WI38 (cell line): Measurements from ENCODE around the gene MYO16.

Source experiments
- H3K4me3 ChIP-seq: 2 replicates; pipeline ENCODE4 v1.5.1; 2011; ENCODE audit warnings: low read depth, mild to moderate bottlenecking, control low read depth, low read length
- CTCF ChIP-seq: IDR thresholded peaks from 2 replicates; pipeline ENCODE4 v1.5.1; 2012; ENCODE audit warnings: low read depth, mild to moderate bottlenecking, control low read depth, low read length

The MYO16 gene

GRCh38 chr13:108657519-108657918 lies 28.1 kb downstream of the MYO16 start:
- no peak for TF ChIP-seq CTCF
- no peak overlapping the region for H3K4me3 ChIP-seq

DNA sequence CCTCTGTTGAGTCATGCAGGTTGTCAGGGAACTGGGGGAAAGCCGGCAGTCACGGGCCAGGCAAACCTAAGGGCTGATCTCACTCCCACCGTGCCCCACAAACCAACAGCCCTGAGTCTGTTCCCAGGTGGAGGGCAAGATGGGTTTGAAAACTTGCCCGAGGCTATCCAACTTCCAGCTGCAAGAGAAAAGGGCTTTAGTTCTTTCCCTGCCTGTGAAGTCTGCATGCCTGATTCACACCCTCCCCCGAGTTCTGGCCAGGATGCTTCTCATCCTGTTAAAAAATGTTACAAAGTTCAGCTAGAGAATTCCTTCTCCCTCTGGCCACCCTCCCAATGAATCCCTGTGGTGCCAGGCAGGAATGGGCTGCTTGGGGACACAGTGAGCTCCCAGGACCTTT lies 33.1 kb downstream of the MYO16 start:
- no peak for TF ChIP-seq CTCF
- H3K4me3 ChIP-seq = no peak overlapping the region

- no peak overlapping the region for H3K4me3 ChIP-seq
- TF ChIP-seq CTCF = no peak
Measured at GRCh38 chr13:108663710-108664109, 34.3 kb downstream of the MYO16 start.

DNA sequence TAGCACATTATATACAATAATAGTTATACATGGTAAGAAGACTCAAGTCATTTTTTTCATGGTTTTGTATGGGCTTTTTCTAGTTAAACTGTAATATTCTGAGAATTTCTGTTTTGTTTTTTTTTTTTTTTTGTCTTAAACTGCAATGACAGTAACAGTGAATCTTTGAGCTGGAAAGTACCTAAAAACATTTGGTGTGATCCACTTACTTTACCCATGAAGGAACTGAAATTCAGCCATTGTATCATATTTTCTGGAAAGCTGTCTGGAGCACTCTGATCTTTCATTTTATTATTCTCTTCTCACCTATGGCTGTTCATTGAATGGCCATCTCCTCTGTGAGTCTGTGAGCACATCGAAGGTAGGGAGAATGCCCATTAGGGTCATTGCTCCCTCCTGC lies 37.8 kb downstream of the MYO16 start:
- TF ChIP-seq CTCF = no peak

GRCh38 chr13:108669381-108669780 lies 40.0 kb downstream of the MYO16 start:
- TF ChIP-seq CTCF = no peak
- H3K4me3 ChIP-seq = no peak overlapping the region

More for the DNA sequence above, 37.8 kb downstream of the MYO16 start:
- H3K4me3 ChIP-seq = no peak overlapping the region

- H3K4me3 ChIP-seq = no peak overlapping the region
- no peak for TF ChIP-seq CTCF
Measured at GRCh38 chr13:108674346-108674745, 44.9 kb downstream of the MYO16 start.

DNA sequence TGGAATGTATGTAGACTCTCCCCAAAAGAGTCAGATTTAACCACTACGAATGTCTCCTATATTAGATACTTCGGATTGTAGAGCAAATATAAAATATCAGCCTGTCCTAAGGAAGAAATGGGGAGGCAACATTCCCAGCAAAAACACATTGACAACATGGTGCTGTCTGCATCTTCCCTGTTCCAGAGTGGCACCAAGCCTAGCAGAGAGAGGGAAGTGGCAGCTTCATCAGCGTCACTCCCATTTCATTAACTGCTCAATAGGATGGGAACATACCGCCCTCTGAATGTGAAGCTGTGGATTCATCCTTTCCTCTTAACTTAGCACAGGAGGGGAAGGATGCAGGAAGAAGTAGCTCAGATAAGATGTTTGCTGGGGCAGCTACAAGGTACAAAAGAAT lies 45.4 kb downstream of the MYO16 start:
- no peak overlapping the region for H3K4me3 ChIP-seq
- TF ChIP-seq CTCF = no peak
